Activated CD4-positive, alpha-beta T cell treated with anti-CD3 and anti-CD28 coated beads, Interleukin-2, amount 50 U/mL, for 24 hours (primary cell): ENCODE measurements around the gene RGS10.
"Not testable (repeated sequence)": the region's sequence is repeated elsewhere in the genome, so short reads cannot be mapped to it uniquely, and the experiment has no call there.

Experiments
- DNase-seq, 2 donors: peaks; one replicate each; pipeline ENCODE4 v3.0.0-alpha.2; 2020; ENCODE audit warnings: low read depth in 1 of 2, low spot score in 1 of 2

Gene RGS10

DNA sequence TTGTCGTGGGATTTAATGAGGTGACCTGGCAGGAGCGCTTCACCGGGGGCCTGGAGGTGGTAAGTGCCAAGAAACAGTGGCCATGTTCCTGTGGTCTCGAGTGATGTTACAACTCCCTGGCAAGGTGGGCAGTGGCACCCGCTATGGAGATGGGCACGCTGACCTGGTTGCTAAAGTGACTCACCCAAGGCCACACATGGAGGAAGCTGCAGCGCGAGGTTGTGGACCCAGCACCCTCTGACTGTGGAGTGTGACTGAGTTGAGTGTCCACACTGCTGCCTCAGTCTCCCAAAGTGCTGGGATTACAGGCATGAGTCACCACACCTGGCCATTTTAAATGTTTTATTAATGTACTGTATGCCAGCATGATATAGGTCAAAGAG is 73.2 kb downstream of the RGS10 start:
- no peak for DNase-seq

DNA sequence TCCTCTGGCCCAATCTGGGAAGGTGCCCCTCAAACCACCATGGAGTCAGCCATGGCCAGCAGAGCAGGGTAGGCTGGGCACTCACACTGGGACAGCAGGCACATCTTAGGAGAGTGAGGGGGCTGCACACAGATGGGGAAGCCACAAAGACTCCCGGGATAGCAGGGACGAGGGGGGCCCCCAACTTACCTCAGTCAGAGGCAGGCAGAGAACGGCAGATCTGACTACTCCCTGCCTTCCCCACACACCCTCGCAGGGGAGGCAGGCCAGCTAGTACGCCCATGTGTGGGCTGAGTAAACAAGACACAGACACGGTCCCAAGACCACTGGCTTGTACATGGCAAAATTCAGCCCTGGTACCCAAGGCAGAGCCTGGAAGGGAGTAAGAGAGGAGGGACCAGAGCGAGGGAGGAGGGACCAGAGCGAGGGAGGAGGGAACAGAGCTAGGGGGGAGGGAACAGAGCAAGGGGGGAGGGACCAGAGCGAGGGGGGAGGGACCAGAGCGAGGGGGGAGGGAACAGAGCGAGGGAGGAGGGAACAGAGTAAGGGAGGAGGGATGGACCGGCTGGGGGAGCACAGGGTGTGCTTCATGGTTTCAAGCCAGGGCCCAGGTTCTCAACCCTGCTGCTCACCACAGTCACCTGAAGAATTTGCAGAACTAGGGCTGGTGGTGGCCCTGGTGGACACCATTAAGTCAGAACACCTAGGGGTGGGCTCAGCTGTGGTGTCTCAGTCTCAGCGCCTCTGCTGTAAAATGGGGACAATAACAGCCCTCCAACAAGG is 73.8 kb downstream of the RGS10 start:
- no peak for DNase-seq

DNA sequence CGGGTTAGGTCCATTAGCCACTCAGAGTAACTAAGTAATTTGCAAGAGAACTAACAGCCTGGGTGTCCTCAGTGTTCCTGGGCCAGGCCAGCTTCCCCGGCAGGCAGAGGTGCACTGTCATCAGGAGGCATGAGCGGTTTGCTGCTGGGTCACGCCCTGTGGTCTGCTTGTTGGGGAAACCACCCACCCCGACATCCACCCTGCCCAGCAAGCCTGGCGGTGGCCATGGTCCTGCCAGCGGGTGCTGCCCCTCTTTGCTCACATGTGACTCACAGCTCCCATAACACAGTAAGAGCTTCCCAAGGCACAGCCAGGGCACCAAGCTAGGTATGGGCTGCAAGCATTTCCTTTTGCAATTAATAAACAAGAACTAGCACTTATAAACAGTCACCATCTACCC is 75.9 kb downstream of the RGS10 start:
- no peak for DNase-seq

DNA sequence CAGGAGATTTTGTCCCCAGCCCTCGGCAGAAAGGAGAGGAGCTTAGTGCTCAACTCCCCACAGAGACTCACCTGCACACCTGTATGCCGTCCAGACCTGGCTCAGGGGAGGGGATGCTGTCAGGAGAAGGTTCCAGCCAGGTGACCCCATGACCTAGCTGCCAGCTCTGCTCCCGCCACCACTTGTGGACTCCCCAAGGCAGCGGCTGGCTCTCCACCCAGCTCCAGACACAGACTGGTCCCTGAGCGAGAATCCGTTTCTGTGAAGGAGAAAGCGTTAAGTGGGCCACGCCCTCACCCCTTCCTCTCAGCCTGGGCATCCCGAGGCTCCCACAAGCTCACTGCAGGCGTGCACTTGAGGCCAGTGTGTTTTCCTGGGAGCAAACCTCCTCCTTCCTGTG is 76.4 kb downstream of the RGS10 start:
- no peak for DNase-seq

DNA sequence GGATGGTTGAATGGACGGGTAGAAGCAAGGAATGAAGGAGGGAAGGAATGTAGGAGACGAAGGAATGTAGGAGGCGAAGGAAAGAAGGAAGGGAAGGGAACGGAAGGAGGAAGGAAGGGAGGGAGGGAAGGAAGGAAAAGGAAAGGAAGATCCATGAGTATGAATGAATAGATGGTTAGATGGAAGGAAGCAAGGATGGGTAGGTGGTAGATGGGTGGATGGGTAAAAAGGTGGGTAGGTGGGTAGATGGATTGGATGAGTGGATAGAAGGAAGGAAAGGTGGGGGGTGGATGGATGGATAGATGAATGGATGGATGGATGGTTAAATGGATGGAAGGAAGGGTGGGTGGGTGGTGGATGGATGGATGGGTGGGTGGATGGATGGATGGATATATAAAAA is 77.4 kb downstream of the RGS10 start:
- no peak for DNase-seq

DNA sequence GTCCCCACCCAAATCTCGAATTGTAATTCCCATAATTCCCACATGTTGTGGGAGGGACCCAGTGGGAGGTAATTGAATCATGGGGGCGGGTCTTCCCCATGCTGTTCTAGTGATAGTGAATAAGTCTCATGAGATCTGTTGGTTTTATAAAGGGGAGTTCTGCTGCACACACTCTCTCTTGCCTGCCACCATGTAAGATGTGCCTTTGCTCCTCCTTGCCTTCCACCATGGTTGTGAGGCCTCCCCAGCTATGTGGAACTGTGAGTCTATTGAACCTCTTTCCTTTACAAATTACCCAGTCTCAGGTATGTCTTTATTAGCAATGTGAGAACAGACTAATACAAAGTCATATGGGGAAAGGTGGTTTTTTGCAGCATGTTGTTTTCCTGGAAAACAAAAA is 79.3 kb downstream of the RGS10 start:
- not testable (repeated sequence) for DNase-seq

DNA sequence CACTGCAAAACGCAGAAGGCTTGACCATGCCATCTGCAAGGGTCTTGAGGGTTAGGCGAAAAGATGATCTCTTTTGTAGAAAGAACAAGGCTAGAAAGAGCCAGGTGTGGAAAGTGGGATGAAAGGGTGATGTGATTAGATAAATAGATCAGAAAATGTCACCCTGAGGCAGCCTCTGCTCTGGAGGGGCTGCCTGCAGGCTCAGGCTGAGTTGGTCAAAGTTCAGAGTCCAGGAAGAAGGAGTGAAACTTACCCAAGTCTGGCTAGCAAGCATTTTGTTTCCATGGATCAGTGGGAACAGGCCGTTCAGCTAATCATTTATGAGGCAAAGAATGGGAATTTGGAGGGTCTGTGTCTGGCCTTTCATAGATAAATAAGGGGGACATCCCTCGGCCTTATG is 79.7 kb downstream of the RGS10 start:
- no peak for DNase-seq

DNA sequence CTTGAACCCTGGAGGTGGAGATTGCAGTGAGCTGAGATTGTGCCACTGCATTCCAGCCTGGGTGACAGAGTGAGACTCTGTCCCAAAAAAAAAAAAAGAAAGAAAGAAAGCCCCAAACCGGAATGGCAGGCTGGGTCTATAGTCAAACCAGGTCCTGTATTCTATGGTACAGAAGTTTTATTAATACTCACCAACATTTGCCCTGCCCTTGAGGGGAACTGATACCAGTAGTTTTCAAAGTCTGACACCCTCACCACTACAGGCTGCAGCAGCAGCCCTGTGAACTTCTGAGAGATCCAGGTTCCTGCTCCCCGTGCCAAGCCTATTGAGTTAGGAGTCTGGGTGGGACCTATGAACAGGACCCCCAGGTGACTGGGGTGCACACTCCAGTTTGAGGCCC is 80.6 kb downstream of the RGS10 start:
- no peak for DNase-seq

DNA sequence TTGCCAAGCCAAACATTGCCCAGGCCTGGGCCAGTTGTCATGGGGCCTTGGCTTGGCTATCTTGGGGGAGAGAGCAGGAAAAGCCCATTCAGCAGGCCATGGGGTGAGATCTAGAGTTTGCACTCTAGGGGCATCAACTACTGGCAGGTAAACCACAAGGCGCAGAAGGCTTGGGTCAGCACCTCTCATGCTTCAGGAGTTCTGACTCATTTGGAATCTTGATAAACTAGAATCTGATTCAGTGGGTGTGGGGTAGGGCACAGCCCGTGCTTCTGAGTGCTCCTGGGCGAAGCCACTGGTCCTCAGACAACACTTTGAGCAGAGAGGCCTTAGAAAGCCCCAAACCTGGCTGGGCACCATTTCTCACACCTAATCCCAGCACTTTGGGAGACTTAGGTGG is 81.1 kb downstream of the RGS10 start:
- no peak for DNase-seq

DNA sequence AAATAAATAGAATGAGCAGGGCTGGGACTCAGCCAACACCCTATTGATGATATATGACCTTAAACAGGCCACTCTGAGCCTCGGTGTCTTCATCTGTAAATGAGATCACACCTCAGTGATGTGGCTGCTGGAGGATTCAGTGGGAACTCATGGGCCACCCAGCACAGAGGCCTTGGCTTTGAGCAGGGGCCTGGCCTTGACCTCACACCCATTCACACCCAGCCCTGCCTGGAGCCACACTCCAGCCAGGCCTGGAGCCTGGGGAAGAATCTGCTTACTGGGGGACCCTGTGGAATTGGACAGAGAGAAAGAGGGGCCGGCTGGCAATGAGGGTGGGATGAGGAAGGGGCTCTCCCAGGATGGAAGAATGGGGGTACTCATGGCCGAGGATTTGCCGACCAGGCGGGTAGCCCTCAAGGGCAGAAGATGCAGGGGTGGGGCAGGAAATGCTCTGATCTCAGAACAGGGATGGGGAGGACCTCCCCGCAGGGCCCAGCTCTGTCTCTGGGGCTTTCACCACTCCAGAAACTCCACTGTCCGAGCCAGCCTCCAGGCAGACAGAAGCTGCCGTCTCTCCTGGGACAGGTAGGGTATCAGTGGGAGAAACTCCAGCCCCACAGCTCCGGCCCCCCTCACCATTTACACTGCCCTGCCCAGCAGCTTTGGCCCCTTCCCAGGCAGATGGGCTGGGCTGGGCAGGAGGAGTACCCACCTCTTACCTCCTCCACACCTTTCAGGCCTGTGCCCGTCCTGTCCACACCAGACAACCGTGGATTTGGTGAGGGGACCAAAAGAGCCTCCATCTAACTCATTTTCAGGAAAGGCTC is 81.9 kb downstream of the RGS10 start:
- DNase-seq: no peak

DNA sequence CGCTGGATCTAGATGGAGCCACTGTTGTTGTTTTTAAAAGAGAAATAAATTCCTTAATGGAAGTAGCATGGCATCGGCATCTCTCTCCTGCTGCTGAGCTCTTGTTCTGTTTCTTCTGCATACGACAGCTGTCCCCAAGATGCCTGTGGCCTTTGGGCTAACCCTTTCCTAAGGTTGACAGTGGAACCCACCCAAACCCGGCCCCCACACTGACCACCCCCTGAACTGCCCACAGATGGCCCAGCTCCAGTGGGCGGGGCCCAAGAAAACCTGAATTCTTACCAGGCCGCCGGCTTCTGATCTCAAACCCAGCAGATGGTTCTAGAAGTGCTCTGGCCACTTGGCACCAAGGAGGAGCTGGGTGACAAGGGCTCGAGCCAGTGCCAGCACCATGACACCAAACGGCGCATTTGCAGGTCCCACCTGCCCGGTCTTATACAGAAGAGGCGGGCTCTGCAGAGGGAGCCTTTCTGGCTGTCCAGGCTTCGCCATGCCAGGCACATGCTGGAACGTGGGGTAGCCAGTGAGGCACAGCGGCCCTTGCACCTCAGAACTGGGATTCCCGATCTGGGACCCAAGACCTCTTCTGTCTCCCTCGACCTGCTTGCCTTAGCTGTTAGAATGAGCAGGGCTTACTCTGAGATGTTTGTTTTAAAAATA is 82.7 kb downstream of the RGS10 start:
- DNase-seq: no peak

DNA sequence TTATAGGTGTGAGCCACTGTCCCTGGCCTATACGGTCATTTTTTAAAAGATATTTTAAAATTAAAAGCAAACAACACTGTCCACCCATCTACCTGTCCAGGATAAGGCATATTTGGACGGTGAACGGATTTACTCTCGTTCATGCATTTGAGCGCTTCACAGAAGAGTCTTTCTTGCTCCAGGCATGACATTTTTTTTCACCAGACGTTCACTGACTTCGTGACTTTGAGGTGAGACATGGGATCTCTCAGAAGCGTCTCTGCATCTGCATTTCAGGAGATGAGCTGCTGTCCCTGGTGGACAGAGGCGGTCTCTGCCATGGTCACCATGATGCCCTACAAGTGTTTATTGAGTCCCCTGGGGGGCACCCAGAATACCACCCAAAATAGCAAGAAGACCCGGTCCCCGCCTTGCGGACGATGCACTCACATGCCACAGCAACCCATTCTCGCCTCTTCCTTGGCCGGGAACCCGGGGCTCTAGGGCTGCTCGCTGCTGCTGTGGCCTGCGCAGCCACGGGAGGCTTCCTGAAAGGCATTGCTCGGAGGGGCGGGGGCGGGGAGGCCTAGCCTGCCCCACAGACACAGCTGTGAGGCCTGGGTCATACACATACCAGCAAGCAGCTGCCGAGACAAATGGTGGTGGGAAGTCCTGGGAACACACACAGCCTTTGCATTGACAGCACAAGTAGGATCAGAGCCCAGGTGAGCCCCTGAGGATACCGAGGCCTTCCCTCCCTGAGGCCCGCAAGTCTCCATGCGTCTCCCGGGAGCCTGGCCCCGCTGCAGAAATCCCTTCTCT is 84.4 kb downstream of the RGS10 start:
- no peak for DNase-seq

DNA sequence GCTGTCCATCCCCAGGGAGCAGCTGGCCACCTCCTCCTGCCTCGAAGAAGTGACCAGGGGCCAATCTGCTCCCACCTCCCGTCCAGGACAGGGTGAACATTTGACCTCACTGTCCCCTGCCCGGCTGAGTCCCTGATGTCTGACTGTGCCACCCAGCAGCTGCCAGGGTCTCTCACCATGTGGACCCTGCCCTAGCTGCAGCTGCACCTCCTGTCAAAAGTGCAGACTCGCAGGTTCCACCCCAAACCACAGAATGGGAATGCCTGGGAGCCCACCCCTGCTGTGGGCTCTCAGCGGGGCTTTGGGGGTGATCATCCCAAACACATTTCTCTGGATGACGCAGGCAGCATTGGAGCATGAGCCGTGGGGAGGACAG is 86.1 kb downstream of the RGS10 start:
- no peak for DNase-seq

DNA sequence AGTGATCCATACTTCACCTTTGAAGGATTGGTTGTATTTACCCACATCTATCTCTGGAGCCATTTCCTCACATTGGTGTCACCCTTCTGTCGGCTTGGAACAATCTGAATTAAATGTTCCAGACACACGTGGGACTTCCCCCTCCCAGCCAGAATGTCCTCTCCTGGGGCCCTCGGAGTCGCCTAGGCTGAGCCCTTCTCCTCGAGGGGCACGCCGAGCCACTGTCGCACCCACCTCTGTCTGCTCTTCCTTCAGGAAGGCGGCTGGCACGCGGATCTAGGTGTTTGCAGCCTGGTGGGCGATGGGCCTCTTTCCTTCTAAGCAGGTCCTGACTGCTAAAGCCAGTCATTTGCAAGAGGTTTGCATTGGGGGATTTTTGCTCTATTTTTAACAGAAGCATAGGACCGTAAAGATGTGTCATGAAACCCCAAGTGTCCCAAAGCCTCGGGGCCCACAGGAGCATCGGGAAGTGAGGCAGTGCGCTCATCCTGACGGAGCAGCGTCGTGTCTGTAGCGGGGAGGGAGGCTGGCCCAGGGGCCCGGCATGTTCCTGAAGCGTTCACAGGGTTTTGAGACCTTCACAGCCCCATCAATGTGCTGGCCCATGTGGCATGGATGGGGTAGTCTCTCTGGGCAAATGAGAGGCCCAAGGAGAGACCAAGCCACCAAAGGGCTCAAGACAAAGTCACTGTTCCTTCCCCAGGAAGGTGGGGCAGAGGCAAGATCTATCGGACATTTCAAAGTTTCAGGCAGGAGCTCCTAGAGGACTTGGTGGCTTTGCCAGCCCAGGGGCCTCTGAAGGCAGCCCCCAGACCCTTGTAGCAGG is 86.7 kb downstream of the RGS10 start:
- DNase-seq: no peak

DNA sequence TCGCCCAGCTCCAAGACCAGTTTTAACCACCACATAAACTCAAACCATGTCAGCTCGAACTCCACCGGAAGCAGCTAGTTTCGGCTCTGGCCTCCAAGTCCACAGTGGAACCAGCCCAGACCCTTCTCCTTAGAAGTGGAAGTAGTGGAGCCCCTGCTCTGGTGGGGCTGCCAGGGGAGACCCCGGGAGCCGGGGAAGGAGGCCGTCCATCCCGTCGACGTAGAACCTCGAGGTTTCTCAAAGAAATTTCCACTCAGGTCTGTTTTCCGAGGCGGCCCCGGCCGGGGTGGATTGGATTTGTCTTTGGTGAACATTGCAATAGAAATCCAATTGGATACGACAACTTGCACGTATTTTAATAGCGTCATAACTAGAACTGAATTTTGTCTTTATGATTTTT is 87.5 kb downstream of the RGS10 start:
- no peak for DNase-seq

DNA sequence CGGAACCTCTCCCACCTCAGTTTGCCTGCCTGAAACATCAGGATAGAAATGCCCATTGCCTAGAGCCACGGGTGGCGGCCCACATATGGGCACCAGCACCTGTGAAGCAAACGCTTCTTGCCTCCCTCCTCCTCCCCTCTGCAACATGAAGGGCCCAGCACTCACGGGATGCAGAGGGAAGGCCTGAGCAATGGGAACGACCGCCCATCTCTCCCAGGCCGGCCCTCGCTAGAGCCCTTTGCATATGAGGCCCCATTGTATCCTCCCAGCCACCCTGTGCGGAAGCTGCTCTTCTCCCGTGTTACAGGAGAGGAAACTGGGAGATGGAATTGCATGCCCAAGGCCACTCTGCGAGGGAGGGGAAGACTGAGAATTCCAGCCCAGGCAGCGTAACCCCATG is 88.2 kb downstream of the RGS10 start:
- no peak for DNase-seq

DNA sequence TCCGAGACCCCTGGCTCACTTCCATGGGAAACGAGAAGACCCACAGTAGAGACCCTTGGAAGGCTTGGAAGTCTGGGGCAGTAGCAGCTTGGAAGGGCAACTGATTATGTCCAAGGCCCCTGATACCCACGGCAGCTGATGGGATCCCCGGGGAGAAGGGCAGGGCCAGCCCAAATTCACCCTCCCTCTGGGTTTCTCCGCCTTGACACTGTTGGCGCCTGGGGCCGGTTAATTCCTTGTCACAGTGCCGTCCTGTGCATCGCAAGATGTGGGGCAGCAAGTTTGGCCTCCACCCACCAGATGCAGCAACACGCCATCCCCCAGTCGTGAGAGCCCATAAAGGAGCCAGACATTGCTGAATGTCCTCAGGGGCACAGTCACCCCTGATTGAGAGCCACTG is 89.2 kb downstream of the RGS10 start:
- DNase-seq: no peak

DNA sequence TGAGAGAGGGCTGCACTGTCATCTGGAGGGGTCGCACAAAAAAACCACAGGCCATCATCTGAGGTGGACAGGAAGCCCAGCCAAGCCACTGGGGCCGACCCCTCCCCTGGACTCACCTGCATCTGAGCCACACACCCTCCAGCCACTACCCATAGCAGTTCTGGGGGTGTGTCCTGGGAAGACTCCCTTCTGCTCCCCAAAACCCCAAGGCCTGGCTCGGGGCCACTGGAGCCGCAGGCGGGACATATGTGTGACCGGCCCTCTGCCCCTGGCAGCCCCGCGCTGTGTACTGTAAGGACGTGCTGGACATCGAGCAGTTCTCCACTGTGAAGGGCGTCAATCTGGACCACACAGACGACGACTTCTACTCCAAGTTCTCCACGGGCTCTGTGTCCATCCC is 90.1 kb downstream of the RGS10 start:
- no peak for DNase-seq

DNA sequence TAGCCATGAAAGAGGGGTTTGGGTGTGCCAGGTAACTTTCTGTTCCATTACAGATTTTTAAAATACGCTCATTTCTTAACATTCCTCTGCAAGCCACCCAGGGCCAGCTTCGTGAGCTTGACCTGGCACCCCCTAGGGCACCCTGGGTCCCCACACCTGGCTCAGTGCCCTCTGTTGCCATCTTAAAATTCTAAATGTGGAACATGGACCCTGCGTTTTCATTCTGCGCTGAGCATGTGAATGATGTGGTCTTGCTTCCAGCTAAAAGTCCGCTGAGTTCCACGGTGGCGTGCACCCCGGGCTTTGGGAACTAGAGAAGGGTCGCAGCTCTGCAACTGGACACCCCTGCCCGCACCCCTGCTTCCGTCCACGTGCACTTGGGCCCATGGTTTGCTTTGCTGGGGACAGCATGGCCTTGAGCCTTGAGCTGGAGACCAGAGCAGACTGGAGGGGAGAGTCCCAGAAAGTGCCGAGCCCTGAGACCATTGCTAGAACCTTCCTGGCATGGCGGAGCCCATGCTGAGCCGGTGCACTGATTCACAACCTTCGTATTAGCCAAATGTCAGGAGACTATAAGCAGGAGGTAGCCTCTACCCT is 91.1 kb downstream of the RGS10 start:
- no peak for DNase-seq

DNA sequence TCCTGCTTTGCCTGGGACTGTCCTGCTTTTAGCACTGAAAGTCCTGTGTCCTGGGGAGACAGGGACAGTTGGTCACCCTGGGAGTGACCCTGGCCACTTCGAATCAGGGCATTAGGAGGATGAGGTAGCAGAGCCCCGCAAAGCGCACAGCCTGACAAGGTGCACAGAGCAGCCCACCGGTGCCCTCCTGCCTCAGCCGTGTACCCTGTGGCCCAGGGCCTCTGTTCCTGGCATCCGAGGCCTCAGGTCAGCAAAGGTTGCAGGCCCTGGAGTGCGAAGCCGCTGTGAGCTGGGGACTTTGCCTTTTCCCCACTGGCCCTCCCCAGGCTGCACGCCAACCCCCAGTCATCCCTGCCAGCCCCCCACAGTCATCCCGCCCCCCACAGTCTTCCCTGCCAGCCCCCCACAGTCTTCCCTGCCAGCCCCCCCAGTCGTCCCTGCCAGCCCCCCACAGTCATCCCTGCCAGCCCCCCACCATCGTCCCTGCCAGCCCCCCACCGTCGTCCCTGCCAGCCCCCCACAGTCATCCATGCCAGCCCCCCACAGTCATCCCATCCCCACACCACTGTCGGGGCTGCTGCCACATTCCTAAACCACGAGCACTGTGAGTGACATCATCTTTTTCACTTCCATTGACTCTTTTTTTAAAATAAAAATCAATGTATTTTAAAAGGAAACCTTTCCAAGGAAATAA is 91.8 kb downstream of the RGS10 start:
- no peak for DNase-seq
